Trophoblast cell (in vitro differentiated cells and primary cell): ENCODE measurements around the gene NIBAN1.

Experiments used
- DNase-seq, 2 donors: peaks; one replicate each; pipeline ENCODE4 v3.0.0-alpha.2; 2016
- H2AFZ ChIP-seq: 2 replicates; pipeline ENCODE4 v1.6.1; 2013; ENCODE audit warnings: low read length, moderate library complexity, mild to moderate bottlenecking; ENCODE audit not compliant: insufficient read depth, poor library complexity
- H2AK5ac ChIP-seq: 2 replicates; pipeline ENCODE4 v1.6.1; 2013; ENCODE audit warnings: mild to moderate bottlenecking, low read length
- H2BK120ac ChIP-seq: 2 replicates; pipeline ENCODE4 v1.6.1; 2013; ENCODE audit warnings: low read length, mild to moderate bottlenecking, moderate library complexity; ENCODE audit not compliant: insufficient read depth, poor library complexity
- H2BK12ac ChIP-seq: 2 replicates; pipeline ENCODE4 v1.6.1; 2013; ENCODE audit warnings: mild to moderate bottlenecking, low read length, moderate library complexity
- H2BK5ac ChIP-seq: 2 replicates; pipeline ENCODE4 v1.6.1; 2013; ENCODE audit warnings: low read length, low read depth, moderate library complexity, mild to moderate bottlenecking; ENCODE audit not compliant: poor library complexity
- H3K14ac ChIP-seq: 2 replicates; pipeline ENCODE4 v1.6.1; 2013; ENCODE audit warnings: mild to moderate bottlenecking, low read length
- H3K18ac ChIP-seq: 2 replicates; pipeline ENCODE4 v1.6.1; 2013; ENCODE audit warnings: mild to moderate bottlenecking, low read length
- H3K23ac ChIP-seq: 2 replicates; pipeline ENCODE4 v1.6.1; 2013; ENCODE audit warnings: low read length
- H3K27ac ChIP-seq: 2 replicates; pipeline ENCODE4 v1.5.1; 2013; ENCODE audit warnings: low read depth, mild to moderate bottlenecking, inconsistent platforms, low read length, moderate library complexity
- H3K27me3 ChIP-seq: 2 replicates; pipeline ENCODE4 v1.6.1; 2013; ENCODE audit warnings: inconsistent platforms, mild to moderate bottlenecking, low read length, moderate library complexity; ENCODE audit not compliant: insufficient read depth
- H3K36me3 ChIP-seq, 2 experiments: 1 replicate in 1 of 2; 2 replicates in 1 of 2; pipeline ENCODE4 v1.6.1; 2013; ENCODE audit warnings: low read length in 2 of 2, mild to moderate bottlenecking in 2 of 2, moderate library complexity in 1 of 2; ENCODE audit not compliant: insufficient read depth in 2 of 2, control insufficient read depth in 1 of 2
- H3K4ac ChIP-seq: 2 replicates; pipeline ENCODE4 v1.6.1; 2013; ENCODE audit warnings: low read depth, mild to moderate bottlenecking, low read length, moderate library complexity
- H3K4me1 ChIP-seq, 2 experiments: 1 replicate in 1 of 2; 2 replicates in 1 of 2; pipeline ENCODE4 v1.6.1; 2013; ENCODE audit warnings: low read length in 2 of 2, mild to moderate bottlenecking in 2 of 2, moderate library complexity in 1 of 2; ENCODE audit not compliant: insufficient read depth in 2 of 2, control insufficient read depth in 1 of 2
- H3K4me2 ChIP-seq: 2 replicates; pipeline ENCODE4 v1.6.1; 2013; ENCODE audit warnings: inconsistent platforms, mild to moderate bottlenecking, low read length, moderate library complexity
- H3K4me3 ChIP-seq: 2 replicates; pipeline ENCODE4 v1.5.1; 2013; ENCODE audit warnings: mild to moderate bottlenecking, low read depth, low read length, inconsistent platforms
- H3K79me1 ChIP-seq: one replicate; pipeline ENCODE4 v1.6.1; 2013; ENCODE audit warnings: low read length
- H3K79me2 ChIP-seq: 2 replicates; pipeline ENCODE4 v1.6.1; 2013; ENCODE audit warnings: low read length, mild to moderate bottlenecking; ENCODE audit not compliant: control insufficient read depth, insufficient read depth, poor library complexity
- H3K9ac ChIP-seq: 2 replicates; pipeline ENCODE4 v1.6.1; 2013; ENCODE audit warnings: mild to moderate bottlenecking, low read length
- H3K9me3 ChIP-seq: 2 replicates; pipeline ENCODE4 v1.6.1; 2013; ENCODE audit warnings: low read depth, mild to moderate bottlenecking, control low read depth, inconsistent platforms, low read length; ENCODE audit not compliant: insufficient read depth
- H4K12ac ChIP-seq: 2 replicates; pipeline ENCODE4 v1.6.1; 2013; ENCODE audit warnings: low read depth, mild to moderate bottlenecking, low read length, moderate library complexity
- H4K8ac ChIP-seq: 2 replicates; pipeline ENCODE4 v1.6.1; 2013; ENCODE audit warnings: low read depth, mild to moderate bottlenecking, low read length, moderate library complexity
- H4K91ac ChIP-seq: one replicate; pipeline ENCODE4 v1.6.1; 2013; ENCODE audit warnings: low read depth, mild to moderate bottlenecking, low read length, moderate library complexity
- WGBS: extraction: QIAGEN DNeasy Blood & Tissue Kit; methylation state at CpG from one replicate; pipeline ENCODE4 v1.1.7; 2013; ENCODE audit warnings: missing lambda C conversion rate; ENCODE audit not compliant: insufficient read length, insufficient coverage; ENCODE audit errors: extremely low coverage; 5-methylcytosine and 5-hydroxymethylcytosine counted together

The NIBAN1 gene

DNA sequence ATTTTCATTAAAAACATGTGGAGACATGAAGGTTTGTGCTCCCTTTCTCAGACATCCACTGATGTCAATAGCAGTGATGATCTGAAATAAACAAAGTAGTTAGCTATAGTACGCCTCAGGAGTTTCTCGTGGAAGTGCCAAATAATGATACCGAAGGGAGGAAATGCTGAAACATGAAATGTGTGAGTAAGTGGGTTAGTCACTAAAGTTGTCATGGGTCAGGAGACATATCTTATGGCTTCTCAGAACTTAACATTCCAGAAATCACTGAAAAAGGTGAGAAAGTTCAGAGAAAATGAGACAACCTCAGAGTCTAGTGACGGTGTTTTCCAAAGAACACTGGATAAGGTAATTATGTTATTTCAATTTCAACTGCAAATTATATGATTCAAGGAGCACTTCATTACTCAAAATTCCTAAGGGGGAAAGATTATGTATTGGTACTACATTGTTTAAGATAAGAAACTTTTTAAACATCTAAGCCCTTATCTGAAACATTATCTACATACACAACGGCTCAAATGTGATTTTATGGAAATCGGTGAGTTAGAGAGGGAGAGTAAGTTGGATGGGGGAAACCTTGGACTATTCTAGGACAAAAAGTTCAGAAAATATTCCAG is 20.6 kb downstream of the NIBAN1 start:
- Histone ChIP-seq H3K9ac (no peak overlapping the region), H3K4me1 (peaks cover 3 to 7% of the 10 kb centered on the region in 2 experiments), H2AFZ (no peak overlapping the region), H3K27me3 (no peaks in the 10 kb centered on the region), H3K36me3 (no peaks in the 10 kb centered on the region), H3K27ac (peak overlapping the region; percentile 91), H4K91ac (no peak overlapping the region), H3K14ac (no peak overlapping the region), H3K79me2 (no peaks in the 10 kb centered on the region), H2BK120ac (no peak overlapping the region), H3K23ac (no peak overlapping the region), H3K9me3 (no peaks in the 10 kb centered on the region), H3K4me2 (peak overlapping the region; percentile 23), H2BK12ac (no peak overlapping the region), H3K4me3 (no peak overlapping the region), H2BK5ac (no peak overlapping the region), H4K12ac (no peak overlapping the region), H3K4ac (no peak overlapping the region), H2AK5ac (no peak overlapping the region), H3K79me1 (peaks cover 16% of the 10 kb centered on the region), H4K8ac (no peak overlapping the region), H3K18ac (no peak overlapping the region)
- DNase-seq, result peak; percentile 50 to 93
- WGBS, result no CpG with 5 or more reads among the region's 6 CpGs

DNA sequence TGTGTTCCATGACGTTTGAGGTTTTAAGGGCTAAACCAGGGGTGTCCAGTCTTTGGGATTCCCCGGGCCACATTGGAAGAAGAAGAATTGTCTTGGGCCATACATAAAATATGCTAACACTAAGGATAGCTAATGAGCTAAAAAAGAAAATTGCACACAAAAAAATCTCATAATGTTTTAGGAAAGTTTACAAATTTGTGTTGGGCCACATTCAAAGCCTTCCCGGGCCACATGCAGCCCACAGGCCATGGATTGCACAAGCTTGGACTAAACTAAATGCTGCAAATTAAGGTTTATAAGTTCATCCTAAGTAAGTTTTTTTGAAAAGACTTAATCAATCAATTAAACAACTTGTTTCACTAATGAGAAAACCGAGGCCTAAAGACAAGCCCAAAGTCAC is 21.9 kb downstream of the NIBAN1 start:
- H3K27ac ChIP-seq, result no peak overlapping the region

DNA sequence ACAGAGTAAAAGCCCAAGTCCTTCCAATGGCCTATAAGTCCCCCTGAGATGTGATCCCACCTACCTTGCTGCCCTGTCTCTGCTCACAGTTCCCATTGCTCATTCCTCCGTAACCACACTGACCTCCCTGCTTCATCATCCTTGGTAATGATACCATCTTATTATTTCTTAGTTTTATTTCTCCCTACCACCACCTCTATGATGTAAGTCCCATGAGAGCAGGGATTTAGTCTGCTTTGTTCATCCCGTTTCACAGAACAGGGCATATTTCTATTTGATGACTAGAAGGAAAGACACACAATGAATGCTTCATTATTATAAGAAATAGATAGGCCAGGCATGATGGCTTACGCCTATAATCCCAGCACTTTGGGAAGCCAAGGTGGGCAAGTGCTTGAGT is 22.5 kb downstream of the NIBAN1 start:
- H3K9ac ChIP-seq, result no peak overlapping the region
- no CpG with 5 or more reads among the region's 3 CpGs for WGBS
- no peak overlapping the region for H2BK5ac ChIP-seq

More for the DNA sequence above, 21.9 kb downstream of the NIBAN1 start:
- no peak for DNase-seq
- Histone ChIP-seq H3K27me3 (no peaks in the 10 kb centered on the region), H3K14ac (no peak overlapping the region), H3K4me2 (no peak overlapping the region), H3K9me3 (no peaks in the 10 kb centered on the region), H3K4me3 (no peak overlapping the region), H3K18ac (no peak overlapping the region), H3K79me1 (peaks cover 16% of the 10 kb centered on the region), H3K9ac (no peak overlapping the region), H2BK120ac (peak overlapping the region; percentile 11), H2AFZ (no peak overlapping the region), H3K23ac (no peak overlapping the region), H4K91ac (peak overlapping the region; percentile 18), H4K8ac (no peak overlapping the region), H3K4me1 (peaks cover 3 to 7% of the 10 kb centered on the region in 2 experiments), H4K12ac (no peak overlapping the region), H3K79me2 (no peaks in the 10 kb centered on the region), H2AK5ac (no peak overlapping the region), H2BK12ac (peak overlapping the region; percentile 70), H3K4ac (no peak overlapping the region), H2BK5ac (no peak overlapping the region), H3K36me3 (no peaks in the 10 kb centered on the region)
- WGBS, result no CpG with 5 or more reads among the region's 4 CpGs

GRCh38 chr1:184950906-184951305 is 23.4 kb downstream of the NIBAN1 start:
- H3K14ac ChIP-seq, result no peak overlapping the region
- no peaks in the 10 kb centered on the region for H3K9me3 ChIP-seq
- H4K12ac ChIP-seq, result no peak overlapping the region
- H3K79me2 ChIP-seq, result no peaks in the 10 kb centered on the region
- H3K4me1 ChIP-seq, result peaks cover 2 to 4% of the 10 kb centered on the region in 2 experiments
- H2BK5ac ChIP-seq, result no peak overlapping the region
- DNase-seq, result no peak
- H3K18ac ChIP-seq, result no peak overlapping the region
- no peak overlapping the region for H2BK12ac ChIP-seq
- H3K9ac ChIP-seq, result no peak overlapping the region
- no peak overlapping the region for H3K23ac ChIP-seq
- no peaks in the 10 kb centered on the region for H3K27me3 ChIP-seq
- H4K91ac ChIP-seq, result no peak overlapping the region
- H3K79me1 ChIP-seq, result peaks cover 13% of the 10 kb centered on the region
- H4K8ac ChIP-seq, result no peak overlapping the region
- no CpG with 5 or more reads among the region's 2 CpGs for WGBS
- H3K27ac ChIP-seq, result no peak overlapping the region
- H2AFZ ChIP-seq, result no peak overlapping the region
- H3K4me2 ChIP-seq, result no peak overlapping the region
- no peaks in the 10 kb centered on the region for H3K36me3 ChIP-seq
- H2BK120ac ChIP-seq, result no peak overlapping the region
- H2AK5ac ChIP-seq, result no peak overlapping the region
- H3K4ac ChIP-seq, result no peak overlapping the region
- no peak overlapping the region for H3K4me3 ChIP-seq

More for the DNA sequence above, 22.5 kb downstream of the NIBAN1 start:
- Histone ChIP-seq H4K8ac (no peak overlapping the region), H3K9me3 (no peaks in the 10 kb centered on the region), H3K4ac (no peak overlapping the region), H2AFZ (no peak overlapping the region), H3K4me3 (no peak overlapping the region), H3K23ac (no peak overlapping the region), H2BK12ac (peak overlapping the region; percentile 77), H3K4me1 (peaks cover 3 to 7% of the 10 kb centered on the region in 2 experiments), H4K12ac (no peak overlapping the region), H3K4me2 (no peak overlapping the region), H3K14ac (no peak overlapping the region), H2BK120ac (no peak overlapping the region), H3K79me1 (peaks cover 16% of the 10 kb centered on the region), H2AK5ac (no peak overlapping the region), H3K36me3 (no peaks in the 10 kb centered on the region), H3K27me3 (no peaks in the 10 kb centered on the region), H4K91ac (peak overlapping the region; percentile 18), H3K79me2 (no peaks in the 10 kb centered on the region), H3K18ac (no peak overlapping the region), H3K27ac (no peak overlapping the region)
- DNase-seq, result peak in 1 of 2 donors; percentile 31
